SH-SY5Y (cell line): ENCODE data around the gene SPTLC2.

Experiments
- GATA2 ChIP-seq: IDR thresholded peaks from 2 replicates; pipeline ENCODE4 v1.6.1; 2011; ENCODE audit warnings: mild to moderate bottlenecking, low read depth, low read length
- GATA3 ChIP-seq: IDR thresholded peaks from 2 replicates; pipeline ENCODE4 v1.6.1; 2011; ENCODE audit warnings: low read depth, mild to moderate bottlenecking, low read length, moderate library complexity

DNA sequence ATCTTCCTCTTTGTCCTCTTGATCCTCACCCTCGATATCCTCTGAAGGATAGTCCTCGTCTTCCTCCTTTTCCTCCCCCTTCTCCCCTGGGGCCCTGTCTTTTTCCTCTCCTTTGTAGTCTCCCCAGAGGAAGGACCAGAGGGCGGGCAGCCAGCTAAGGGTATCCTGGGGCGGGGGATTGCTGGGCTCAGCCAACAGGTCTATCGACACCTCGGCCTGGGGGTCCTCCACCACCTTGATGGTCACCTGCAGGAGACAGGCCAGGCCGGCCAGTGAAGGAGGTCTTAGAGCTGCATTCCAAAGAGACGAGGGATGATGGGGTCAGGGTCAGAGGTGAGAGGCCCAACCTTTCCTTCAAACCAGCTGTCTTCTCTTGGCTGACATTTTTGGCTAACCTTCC lies 134.0 kb downstream of the SPTLC2 start:
- TF ChIP-seq GATA2 = no peak
- TF ChIP-seq GATA3 = no peak
